ENCODE measurements around the gene VSIG2.

Gene VSIG2

GRCh38 chr11:124700028-124700427 is 52.0 kb downstream of the VSIG2 start:
- H3K9me3 ChIP-seq (ENCODE audit: control insufficient read depth, low read depth, low read length), result no peaks in the 10 kb centered on the region
- H3K4me1 ChIP-seq (ENCODE audit: control insufficient read depth, low read depth, low read length), result peaks cover 10% of the 10 kb centered on the region
- H3K9ac ChIP-seq (ENCODE audit: low read length), result no peak overlapping the region
- no peaks in the 10 kb centered on the region for H3K27me3 ChIP-seq (ENCODE audit: control insufficient read depth, insufficient read depth, low read length)
- H3K27ac ChIP-seq (ENCODE audit: low read length), result no peak overlapping the region
- no peaks in the 10 kb centered on the region for H3K36me3 ChIP-seq (ENCODE audit: control insufficient read depth, low read depth, low read length)
- no peak overlapping the region for H3K4me3 ChIP-seq (ENCODE audit: low read length)

GRCh38 chr11:124699547-124699946 is 52.5 kb downstream of the VSIG2 start:
- Histone ChIP-seq H3K9ac (ENCODE audit: low read length) (no peak overlapping the region), H3K27me3 (ENCODE audit: control insufficient read depth, insufficient read depth, low read length) (no peaks in the 10 kb centered on the region), H3K27ac (ENCODE audit: low read length) (no peak overlapping the region), H3K4me3 (ENCODE audit: low read length) (no peak overlapping the region), H3K36me3 (ENCODE audit: control insufficient read depth, low read depth, low read length) (no peaks in the 10 kb centered on the region), H3K9me3 (ENCODE audit: control insufficient read depth, low read depth, low read length) (no peaks in the 10 kb centered on the region), H3K4me1 (ENCODE audit: control insufficient read depth, low read depth, low read length) (peaks cover 10% of the 10 kb centered on the region)

All from iPS-18a (cell line).